Adrenal gland (tissue), 12 donors: Measurements from ENCODE around the gene CSNK1G1. TPM values are rescaled to one million over a fixed set of nuclear protein-coding genes. Genes with fewer than 3 reads are reported as not detected.

ENCODE experiments used
- DNase-seq, 7 donors: peaks; one replicate each; pipeline ENCODE4 v3.0.0-alpha.2; 2019 to 2020
- H3K27ac ChIP-seq, 5 donors: fragments of 200-600 bp; sonication (generic) in 4 of 5; 1 replicate in 3 of 5; 2 replicates in 2 of 5; pipeline versions ENCODE4 v1.5.1 to v1.8.0; 2016 to 2020; ENCODE audit warnings: mild to moderate bottlenecking in 1 of 5
- H3K27me3 ChIP-seq: fragments of 200-600 bp; 2 replicates; pipeline ENCODE4 v1.8.0; 2021
- H3K36me3 ChIP-seq, 2 donors: fragments of 200-600 bp; replicated peaks in 1 of 2; 1 replicate in 1 of 2; 2 replicates in 1 of 2; pipeline versions ENCODE4 v1.5.1 to v1.8.0; 2018 to 2022
- H3K4me1 ChIP-seq, 2 donors: fragments of 200-600 bp; replicated peaks in 1 of 2; 1 replicate in 1 of 2; 2 replicates in 1 of 2; pipeline versions ENCODE4 v1.5.1 to v1.8.0; 2018 to 2021
- H3K4me3 ChIP-seq, 4 donors: fragments of 200-600 bp; sonication (generic) in 3 of 4; one replicate each; pipeline ENCODE4 v1.5.1; 2016 to 2018
- H3K9me3 ChIP-seq, 3 donors: fragments of 200-600 bp; sonication (generic) in 1 of 3; replicated peaks in 1 of 3; 1 replicate in 2 of 3; 2 replicates in 1 of 3; pipeline versions ENCODE4 v1.5.1 to v1.8.0; 2016 to 2021
- POLR2A ChIP-seq, 2 donors: fragments of 450-650 bp; IDR thresholded peaks; one replicate each; pipeline ENCODE4 v1.6.1; 2017; ENCODE audit warnings: antibody characterized with exemption in 2 of 2, mild to moderate bottlenecking in 2 of 2, moderate library complexity in 1 of 2
- WGBS, 4 donors: extraction: QIAGEN DNeasy Blood & Tissue Kit in 2 of 4; methylation state at CpG; one replicate each; pipeline versions ENCODE4 v1.1.5 to v1.1.7; 2013 to 2017; 5-methylcytosine and 5-hydroxymethylcytosine counted together
- intact Hi-C, 2 donors: fragments of 100-400 bp; cut with DNase I; formaldehyde crosslinking; loops; one replicate each; pipeline versions ENCODE4 v1.14.1 to v1.15.0; 2022 to 2023
- polyA plus RNA-seq, 3 donors: library from polyadenylated mRNA; stranded (reverse); fragments of 200-250 nt in 2 of 3; fragments of 350-450 nt in 1 of 3; fragmentation: Illumina TruSeq in 1 of 3; extraction: RNeasy Lipid Tissue Mini Kit (QIAGEN cat#74804) in 1 of 3; gene quantifications; one replicate each; pipeline ENCODE4 v1.2.3, GENCODE V29; 2013 to 2014
- total RNA-seq, 9 donors: library from RNA; depleted of rRNA in 4 of 9; stranded (reverse); fragments of >200 nt in 4 of 9; fragments of 120-200 nt in 1 of 9; fragmentation: NEBNext Ultra II Directional in 1 of 9; extraction: Animal tissue kit (Norgen Biotek cat#: 25700) in 1 of 9; gene quantifications; one replicate each; pipeline versions ENCODE4 v1.1.0 to v1.2.4, GENCODE V29; 2013 to 2023
- TF ChIP-seq, protein P1 (sequence below), 6 experiments: fragments of 450-650 bp in 4 of 6; fragments of 200-600 bp in 2 of 6; sonication (generic) in 1 of 6; IDR thresholded peaks; 1 replicate in 5 of 6; 2 replicates in 1 of 6; pipeline versions ENCODE4 v1.5.1 to v1.8.0; 2016 to 2021; ENCODE audit warnings: antibody characterized with exemption in 6 of 6, mild to moderate bottlenecking in 2 of 6, moderate library complexity in 1 of 6
- donor health status: healthy with polysubstance abuse.
- donor health status: Bipolar disorder and iron deficiency.
- donor health status: DM: yes; HTN: yes; CAD: no.
- donor health status: DM: no; HTN: no; CAD: no.
- donor health status: DM: no; HTN: no; CAD: no.
- donor health status: DM: yes; HTN: yes; CAD: no.

CSNK1G1 gene
- total and polyA plus RNA-seq, 12 donors: 1.2 to 31.6 (median 13.6) TPM

DNA sequence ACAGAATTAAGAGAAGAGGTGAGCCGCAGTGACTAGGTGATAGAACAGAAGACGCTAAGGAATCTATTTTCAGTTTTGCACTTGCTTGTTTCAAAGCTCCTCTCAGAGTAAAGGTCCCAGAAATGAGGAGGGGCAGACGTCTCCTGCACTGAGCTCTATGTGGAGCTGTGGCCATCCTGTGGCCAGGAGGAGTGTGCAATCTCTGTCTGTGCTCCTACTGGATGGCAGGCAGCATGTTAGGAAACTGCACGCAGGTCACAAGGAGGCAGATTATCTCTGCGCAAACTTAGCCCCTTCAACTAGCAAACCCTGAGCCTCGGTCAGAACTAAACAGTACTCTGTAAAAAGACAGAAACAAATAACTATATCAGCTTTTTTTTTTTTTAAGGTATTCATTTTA lies 162.0 kb downstream of the CSNK1G1 start:
- no peak for DNase-seq
- 87 to 96% (median 91%) methylated on average over 6 of the region's 6 CpGs for WGBS, 4 donors
- no peaks in the 10 kb centered on the region for H3K27me3 ChIP-seq
- H3K36me3 ChIP-seq: peaks cover 0 to 6% of the 10 kb centered on the region in 2 donors
- H3K4me1 ChIP-seq: no peaks in the 10 kb centered on the region
- H3K27ac ChIP-seq: no peak overlapping the region
- no peak for TF ChIP-seq POLR2A (IDR thresholded peaks at IDR 0.05)
- TF ChIP-seq, protein P1, sequence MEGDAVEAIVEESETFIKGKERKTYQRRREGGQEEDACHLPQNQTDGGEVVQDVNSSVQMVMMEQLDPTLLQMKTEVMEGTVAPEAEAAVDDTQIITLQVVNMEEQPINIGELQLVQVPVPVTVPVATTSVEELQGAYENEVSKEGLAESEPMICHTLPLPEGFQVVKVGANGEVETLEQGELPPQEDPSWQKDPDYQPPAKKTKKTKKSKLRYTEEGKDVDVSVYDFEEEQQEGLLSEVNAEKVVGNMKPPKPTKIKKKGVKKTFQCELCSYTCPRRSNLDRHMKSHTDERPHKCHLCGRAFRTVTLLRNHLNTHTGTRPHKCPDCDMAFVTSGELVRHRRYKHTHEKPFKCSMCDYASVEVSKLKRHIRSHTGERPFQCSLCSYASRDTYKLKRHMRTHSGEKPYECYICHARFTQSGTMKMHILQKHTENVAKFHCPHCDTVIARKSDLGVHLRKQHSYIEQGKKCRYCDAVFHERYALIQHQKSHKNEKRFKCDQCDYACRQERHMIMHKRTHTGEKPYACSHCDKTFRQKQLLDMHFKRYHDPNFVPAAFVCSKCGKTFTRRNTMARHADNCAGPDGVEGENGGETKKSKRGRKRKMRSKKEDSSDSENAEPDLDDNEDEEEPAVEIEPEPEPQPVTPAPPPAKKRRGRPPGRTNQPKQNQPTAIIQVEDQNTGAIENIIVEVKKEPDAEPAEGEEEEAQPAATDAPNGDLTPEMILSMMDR (IDR thresholded peaks at IDR 0.05): no peak
- intact Hi-C loops: no loop called here
- no peaks in the 10 kb centered on the region for H3K9me3 ChIP-seq
- no peak overlapping the region for H3K4me3 ChIP-seq

DNA sequence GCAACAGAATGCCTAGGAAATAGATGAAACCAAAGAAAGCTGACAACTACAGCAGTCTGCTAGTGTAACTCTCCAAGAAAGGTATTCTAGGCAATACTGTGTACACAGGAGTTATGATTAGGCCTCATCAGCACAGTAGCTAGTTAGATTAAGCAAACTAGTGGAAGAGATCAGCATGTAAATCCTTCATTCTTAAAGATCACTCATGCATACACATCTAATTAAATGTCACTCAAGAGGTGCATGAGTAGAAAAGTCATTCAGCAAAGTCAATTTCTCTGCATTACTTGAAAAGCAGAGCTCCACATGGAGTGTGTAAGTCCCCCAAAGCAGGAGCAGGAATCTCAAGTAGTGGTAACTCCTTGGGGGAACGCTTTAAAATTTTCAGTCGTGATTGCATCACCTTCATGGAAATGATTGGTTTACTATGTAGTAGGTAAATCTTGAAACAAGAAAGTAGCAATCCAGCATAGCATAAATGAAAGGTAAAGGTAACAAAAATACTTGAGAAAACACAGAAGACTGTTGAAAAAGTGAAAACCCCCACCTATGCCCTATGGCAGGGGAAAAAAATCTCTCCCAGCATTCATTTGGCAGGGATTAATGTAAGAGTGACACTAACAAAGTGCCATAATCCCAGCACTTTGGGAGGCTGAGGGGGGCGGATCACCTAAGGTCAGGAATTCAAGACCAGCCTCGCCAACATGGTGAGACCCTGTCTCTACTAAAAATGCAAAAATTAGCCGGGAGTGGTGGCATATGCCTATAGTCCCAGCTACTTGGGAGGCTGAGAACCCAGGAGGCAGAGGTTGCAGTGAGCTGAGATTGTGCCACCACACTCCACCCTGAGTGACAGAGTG lies 163.8 kb downstream of the CSNK1G1 start:
- H3K4me3 ChIP-seq: no peak overlapping the region
- DNase-seq: no peak
- H3K4me1 ChIP-seq: no peaks in the 10 kb centered on the region
- H3K9me3 ChIP-seq: no peaks in the 10 kb centered on the region
- no peaks in the 10 kb centered on the region for H3K27me3 ChIP-seq
- TF ChIP-seq, protein P1 (IDR thresholded peaks at IDR 0.05): no peak
- TF ChIP-seq POLR2A (IDR thresholded peaks at IDR 0.05): no peak
- intact Hi-C loops: no loop called here
- H3K36me3 ChIP-seq: peaks cover 0 to 6% of the 10 kb centered on the region in 2 donors
- WGBS, 4 donors: 95 to 98% (median 98%) methylated on average over 5 of the region's 5 CpGs
- H3K27ac ChIP-seq: no peak overlapping the region

DNA sequence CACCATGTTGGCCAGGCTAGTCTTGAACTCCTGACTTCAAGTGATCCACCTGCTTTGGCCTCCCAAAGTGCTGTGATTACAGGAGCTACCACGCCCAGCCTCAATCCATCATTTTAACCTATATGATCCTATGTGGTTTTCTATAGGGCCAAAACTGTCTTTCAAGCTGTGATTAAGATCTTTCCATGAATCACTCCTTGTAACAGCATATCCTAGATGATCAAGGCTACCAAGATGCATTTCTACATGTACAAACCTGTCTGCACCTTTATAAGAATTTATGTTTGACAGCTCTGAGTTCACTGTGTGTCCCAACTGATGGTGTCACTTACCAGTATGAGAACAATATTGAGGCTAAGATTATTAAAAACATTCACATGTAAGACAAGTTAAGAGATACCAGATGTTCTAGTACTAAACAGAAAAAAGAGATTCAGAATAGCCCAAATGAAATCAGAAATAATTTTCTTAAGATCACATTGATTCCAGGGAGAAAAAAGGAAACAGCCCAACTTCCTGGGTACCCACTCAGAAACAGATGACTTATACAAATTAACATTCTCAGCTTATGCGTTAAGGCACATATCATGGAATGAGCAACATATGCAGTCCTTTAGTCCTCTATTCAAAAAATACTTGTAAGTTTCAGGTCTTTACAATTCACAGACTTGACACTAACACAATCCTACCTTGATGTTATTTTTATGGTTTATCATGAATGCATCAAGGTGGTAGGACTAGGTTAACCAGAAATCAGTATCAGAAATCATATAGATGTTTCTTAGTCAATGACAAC lies 168.4 kb downstream of the CSNK1G1 start:
- Histone ChIP-seq H3K27ac (no peak overlapping the region), H3K4me1 (no peaks in the 10 kb centered on the region), H3K27me3 (no peaks in the 10 kb centered on the region), H3K4me3 (no peak overlapping the region), H3K9me3 (no peaks in the 10 kb centered on the region), H3K36me3 (no peaks in the 10 kb centered on the region)
- intact Hi-C loops: no loop called here
- TF ChIP-seq POLR2A (IDR thresholded peaks at IDR 0.05): no peak
- TF ChIP-seq, protein P1 (IDR thresholded peaks at IDR 0.05): no peak
- WGBS, 4 donors: 88 to 98% (median 95%) methylated on average over 2 of the region's 2 CpGs
- no peak for DNase-seq

DNA sequence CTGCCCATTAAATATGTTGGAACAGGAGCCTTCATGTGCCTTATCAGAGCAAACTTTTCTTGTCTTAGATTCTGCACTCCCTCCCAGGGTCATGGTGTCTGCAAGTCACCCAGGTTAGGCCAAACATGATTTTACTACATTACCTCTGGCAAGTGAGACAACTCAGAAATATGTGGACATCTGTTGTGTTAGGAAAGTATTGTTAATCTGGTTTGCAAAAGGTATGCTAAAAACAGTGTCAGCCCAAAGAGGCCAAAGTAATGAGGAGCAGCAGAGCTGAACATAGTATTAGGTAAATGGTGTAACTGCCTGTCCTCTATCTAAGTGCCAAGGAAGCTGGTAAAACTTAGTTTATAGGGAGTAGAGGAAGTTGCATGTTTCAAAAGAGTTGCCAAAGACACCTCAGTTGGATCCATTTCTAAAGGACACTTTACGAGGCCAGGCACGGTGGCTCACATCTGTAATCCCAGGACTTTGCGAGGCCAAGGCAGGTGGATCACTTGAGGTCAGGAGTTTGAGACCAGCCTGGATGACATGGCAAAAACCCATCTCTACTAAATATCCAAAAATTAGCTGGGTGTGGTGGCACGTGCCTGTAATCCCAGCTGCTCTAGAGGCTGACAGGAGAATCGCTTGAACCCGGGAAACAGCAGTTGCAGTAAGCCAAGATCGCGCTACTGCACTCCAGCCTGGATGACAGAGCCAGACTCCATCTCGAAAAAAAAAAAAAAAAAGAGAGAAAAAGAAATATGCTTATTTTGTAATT lies 170.6 kb downstream of the CSNK1G1 start:
- H3K36me3 ChIP-seq: peaks cover 0 to under 1% of the 10 kb centered on the region in 2 donors
- intact Hi-C loops: no loop called here
- H3K9me3 ChIP-seq: no peaks in the 10 kb centered on the region
- no peak overlapping the region for H3K4me3 ChIP-seq
- H3K27me3 ChIP-seq: no peaks in the 10 kb centered on the region
- no peaks in the 10 kb centered on the region for H3K4me1 ChIP-seq
- WGBS, 4 donors: 89 to 97% (median 94%) methylated on average over 7 to 9 of the region's 9 CpGs
- DNase-seq: no peak
- no peak for TF ChIP-seq POLR2A (IDR thresholded peaks at IDR 0.05)
- TF ChIP-seq, protein P1 (IDR thresholded peaks at IDR 0.05): no peak
- H3K27ac ChIP-seq: no peak overlapping the region
